GM12878 (cell line): ENCODE results near the gene SNX22. TPM values are rescaled to one million over a fixed set of nuclear protein-coding genes. Genes with fewer than 3 reads are reported as not detected.

ENCODE experiments used
- ATAC-seq: fragments of 200-7000 bp; cut with Tn5 transposase; 3 replicates; pipeline ENCODE4 v1.9.1; 2020; ENCODE audit warnings: mild to moderate bottlenecking, moderate library complexity
- BruUV-seq: library from RNA; stranded (reverse); fragments of 400-500 nt; replicated peaks from 2 replicates; lab custom pipeline; 2021; lab: Mats Ljungman, UMichigan
- CTCF ChIA-PET: fragments of 300-600 bp; sonication (Branson Sonifier 250); formaldehyde crosslinking; extraction: SDS; loops from one replicate; lab custom pipeline; 2021; ENCODE audit warnings: inconsistent platforms; lab: Yijun Ruan, JAX
- POLR2A ChIA-PET: fragments of 350-600 bp; formaldehyde crosslinking; extraction: SDS; loops from one replicate; lab custom pipeline; 2021; ENCODE audit warnings: inconsistent platforms; lab: Charles Lee
- RAD21 ChIA-PET: fragments of 300-600 bp; sonication (Branson Sonifier 250); formaldehyde crosslinking; loops from one replicate; lab custom pipeline; 2023; ENCODE audit warnings: antibody characterized with exemption; ENCODE audit not compliant: unreplicated experiment; lab: Charles Lee
- SMC1A ChIA-PET: fragments of 300-600 bp; sonication (Branson Sonifier 250); formaldehyde crosslinking; loops from one replicate; lab custom pipeline; 2023; ENCODE audit not compliant: unreplicated experiment, uncharacterized antibody; lab: Charles Lee
- DNase-seq: peaks from one replicate; pipeline ENCODE4 v3.0.0-alpha.2; 2011; ENCODE audit warnings: low read depth, low spot score
- FAIRE-seq: peaks from 3 replicates; lab custom pipeline; 2011; peaks lifted over from hg19 to GRCh38; lab: Jason Lieb, UNC
- H2AFZ ChIP-seq: 2 replicates; pipeline ENCODE4 v1.6.0; 2011; ENCODE audit warnings: low read depth, low read length, control low read depth; ENCODE audit not compliant: control insufficient read depth
- H3K27ac ChIP-seq: 2 replicates; pipeline ENCODE4 v1.5.1; 2011; ENCODE audit warnings: control low read depth; ENCODE audit not compliant: control insufficient read depth, insufficient read depth
- H3K27me3 ChIP-seq, 2 experiments: replicated peaks in 1 of 2; 2 replicates each; pipeline versions ENCODE4 v1.6.0 to v1.6.1; 2011; ENCODE audit warnings: low read length in 1 of 2; ENCODE audit not compliant: control insufficient read depth in 2 of 2, insufficient read depth in 2 of 2
- H3K36me3 ChIP-seq, 2 experiments: 2 replicates each; pipeline ENCODE4 v1.5.1; 2011; ENCODE audit warnings: low read length in 1 of 2; ENCODE audit not compliant: control insufficient read depth in 2 of 2, insufficient read depth in 2 of 2
- H3K4me1 ChIP-seq: 2 replicates; pipeline ENCODE4 v1.6.1; 2011; ENCODE audit warnings: mild to moderate bottlenecking, low read length, moderate library complexity, mixed read lengths; ENCODE audit not compliant: control insufficient read depth, insufficient read depth
- H3K4me2 ChIP-seq: 2 replicates; pipeline ENCODE4 v1.6.0; 2011; ENCODE audit warnings: control low read depth; ENCODE audit not compliant: control insufficient read depth, insufficient read depth
- H3K4me3 ChIP-seq: fragments of 200-600 bp; sonication (generic); 2 replicates; pipeline ENCODE4 v1.5.1; 2016
- H3K79me2 ChIP-seq: 2 replicates; pipeline ENCODE4 v1.6.0; 2011; ENCODE audit warnings: low read length; ENCODE audit not compliant: control insufficient read depth, insufficient read depth
- H3K9ac ChIP-seq: 2 replicates; pipeline ENCODE4 v1.8.0; 2011; ENCODE audit warnings: low read length, control low read depth, mixed read lengths; ENCODE audit not compliant: control insufficient read depth, insufficient read depth
- H3K9me3 ChIP-seq: replicated peaks from 3 replicates; pipeline ENCODE4 v1.5.1; 2011; ENCODE audit warnings: mild to moderate bottlenecking, low read length; ENCODE audit not compliant: control insufficient read depth, insufficient read depth
- H4K20me1 ChIP-seq: 2 replicates; pipeline ENCODE4 v1.6.0; 2011; ENCODE audit not compliant: control insufficient read depth, insufficient read depth
- BRCA1 ChIP-seq: IDR thresholded peaks from 2 replicates; pipeline ENCODE4 v1.6.1; 2011; ENCODE audit warnings: low read depth, low read length, improper control_type of control experiment
- PAX8 ChIP-seq: fragments of 450-650 bp; IDR thresholded peaks from 2 replicates; pipeline ENCODE4 v1.6.1; 2017; ENCODE audit warnings: mild to moderate bottlenecking, moderate library complexity
- POLR2AphosphoS2 ChIP-seq: IDR thresholded peaks from 2 replicates; pipeline ENCODE4 v1.6.1; 2011; ENCODE audit warnings: low read depth, mild to moderate bottlenecking, low read length, improper control_type of control experiment, moderate library complexity
- RCOR1 ChIP-seq: conservative IDR thresholded peaks from 2 replicates; pipeline ENCODE4 v1.6.1; 2012; ENCODE audit warnings: low read depth, low read length, improper control_type of control experiment
- SMARCA5 ChIP-seq: fragments of 450-650 bp; IDR thresholded peaks from 2 replicates; pipeline ENCODE4 v1.6.1; 2017; ENCODE audit warnings: mild to moderate bottlenecking
- ZNF217 ChIP-seq: fragments of 450-650 bp; IDR thresholded peaks from 2 replicates; pipeline ENCODE4 v1.6.1; 2017; ENCODE audit warnings: antibody characterized with exemption, mild to moderate bottlenecking
- WGBS: methylation state at CpG from one replicate; pipeline ENCODE4 v1.1.6; 2016; ENCODE audit warnings: low lambda C conversion rate; ENCODE audit not compliant: insufficient replicate concordance, insufficient coverage; ENCODE audit errors: missing lambda C conversion rate; 5-methylcytosine and 5-hydroxymethylcytosine counted together
- in situ Hi-C: fragments of 300-500 bp; cut with MboI; formaldehyde crosslinking; loops from 9 replicates; pipeline ENCODE4 v1.14.3; 2018; ENCODE audit warnings: mixed read lengths
- intact Hi-C: fragments of 100-400 bp; cut with micrococcal nuclease; formaldehyde crosslinking; loops from one replicate; pipeline ENCODE4 v1.14.2; 2022; ENCODE audit not compliant: unreplicated experiment
- polyA plus RNA-seq, 11 experiments: library from polyadenylated mRNA; depleted of rRNA in 4 of 11; unstranded in 6 of 11; stranded (reverse) in 5 of 11; fragments of >200 nt; fragmentation: Nextera tagmentation in 4 of 11; fragmentation: Illumina TruSeq in 1 of 11; extraction: Ambion mirVana in 4 of 11; extraction: Trizol in 1 of 11; gene quantifications; 1 replicate in 1 of 11; 2 replicates in 10 of 11; pipeline versions ENCODE4 v1.2.1 to v1.2.3, GENCODE V29; 2011 to 2016; ENCODE audit warnings: inconsistent platforms in 2 of 11, missing spikeins in 2 of 11, low read depth in 1 of 11
- total RNA-seq, 4 experiments: library from RNA; depleted of rRNA in 3 of 4; stranded (reverse); fragments of >200 nt in 3 of 4; fragmentation: Illumina TruSeq in 1 of 4; extraction: Trizol in 1 of 4; gene quantifications; 2 replicates each; pipeline versions ENCODE4 v1.2.1 to v1.2.3, GENCODE V29; 2013 to 2021
- TF ChIP-seq, protein P1 (sequence below): fragments of 450-650 bp; IDR thresholded peaks from 2 replicates; pipeline ENCODE4 v1.6.1; 2017; ENCODE audit warnings: borderline replicate concordance

SNX22 gene
- total and polyA plus RNA-seq, 10 of the 15 experiments (the other 5 are each of a cell fraction or from before 2014, with no cell fraction given), result 4.4 to 29.0 (median 8.7) TPM

GRCh38 chr15:64187396-64188191, 36.1 kb downstream of the SNX22 start (continued):
- TF ChIP-seq, protein P1, sequence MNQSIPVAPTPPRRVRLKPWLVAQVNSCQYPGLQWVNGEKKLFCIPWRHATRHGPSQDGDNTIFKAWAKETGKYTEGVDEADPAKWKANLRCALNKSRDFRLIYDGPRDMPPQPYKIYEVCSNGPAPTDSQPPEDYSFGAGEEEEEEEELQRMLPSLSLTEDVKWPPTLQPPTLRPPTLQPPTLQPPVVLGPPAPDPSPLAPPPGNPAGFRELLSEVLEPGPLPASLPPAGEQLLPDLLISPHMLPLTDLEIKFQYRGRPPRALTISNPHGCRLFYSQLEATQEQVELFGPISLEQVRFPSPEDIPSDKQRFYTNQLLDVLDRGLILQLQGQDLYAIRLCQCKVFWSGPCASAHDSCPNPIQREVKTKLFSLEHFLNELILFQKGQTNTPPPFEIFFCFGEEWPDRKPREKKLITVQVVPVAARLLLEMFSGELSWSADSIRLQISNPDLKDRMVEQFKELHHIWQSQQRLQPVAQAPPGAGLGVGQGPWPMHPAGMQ, result no peak
- TF ChIP-seq, all 136 proteins: peak for 0

DNA sequence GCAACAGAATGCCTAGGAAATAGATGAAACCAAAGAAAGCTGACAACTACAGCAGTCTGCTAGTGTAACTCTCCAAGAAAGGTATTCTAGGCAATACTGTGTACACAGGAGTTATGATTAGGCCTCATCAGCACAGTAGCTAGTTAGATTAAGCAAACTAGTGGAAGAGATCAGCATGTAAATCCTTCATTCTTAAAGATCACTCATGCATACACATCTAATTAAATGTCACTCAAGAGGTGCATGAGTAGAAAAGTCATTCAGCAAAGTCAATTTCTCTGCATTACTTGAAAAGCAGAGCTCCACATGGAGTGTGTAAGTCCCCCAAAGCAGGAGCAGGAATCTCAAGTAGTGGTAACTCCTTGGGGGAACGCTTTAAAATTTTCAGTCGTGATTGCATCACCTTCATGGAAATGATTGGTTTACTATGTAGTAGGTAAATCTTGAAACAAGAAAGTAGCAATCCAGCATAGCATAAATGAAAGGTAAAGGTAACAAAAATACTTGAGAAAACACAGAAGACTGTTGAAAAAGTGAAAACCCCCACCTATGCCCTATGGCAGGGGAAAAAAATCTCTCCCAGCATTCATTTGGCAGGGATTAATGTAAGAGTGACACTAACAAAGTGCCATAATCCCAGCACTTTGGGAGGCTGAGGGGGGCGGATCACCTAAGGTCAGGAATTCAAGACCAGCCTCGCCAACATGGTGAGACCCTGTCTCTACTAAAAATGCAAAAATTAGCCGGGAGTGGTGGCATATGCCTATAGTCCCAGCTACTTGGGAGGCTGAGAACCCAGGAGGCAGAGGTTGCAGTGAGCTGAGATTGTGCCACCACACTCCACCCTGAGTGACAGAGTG, 40.7 kb downstream of the SNX22 start:
- 97% methylated on average over 5 of the region's 5 CpGs for WGBS
- intact Hi-C loops, result no loop called here
- no peak for ATAC-seq
- Histone ChIP-seq H3K36me3 (peaks cover 0 to 10% of the 10 kb centered on the region in 2 experiments), H3K4me1 (no peaks in the 10 kb centered on the region), H4K20me1 (no peaks in the 10 kb centered on the region), H3K9ac (no peak overlapping the region), H3K27ac (no peak overlapping the region), H2AFZ (no peak overlapping the region), H3K4me3 (no peak overlapping the region), H3K79me2 (no peaks in the 10 kb centered on the region), H3K4me2 (no peak overlapping the region), H3K9me3 (no peaks in the 10 kb centered on the region), H3K27me3 (no peaks in the 10 kb centered on the region)
- ChIA-PET CTCF (interaction anchor here (1.7 kb wide), 1 partner anchor 9 kb away, joined by 3 read pairs; no protein-coding TSS in a partner anchor), SMC1A (no interaction called here), RAD21 (interaction anchor here (0.6 kb wide), 1 partner anchor 490 kb away, joined by 5 read pairs; no protein-coding TSS in a partner anchor), POLR2A (interaction anchor here (0.6 to 0.7 kb wide), 2 partner anchors 247 to 817 kb away, joined by 5 to 8 read pairs; no protein-coding TSS in a partner anchor)
- FAIRE-seq, result no peak
- BruUV-seq, result no TSS peak
- DNase-seq, result no peak
- in situ Hi-C loops, result no loop called here
- TF ChIP-seq BRCA1, result no peak
- TF ChIP-seq ZNF217, result no peak
- TF ChIP-seq PAX8, result no peak
- TF ChIP-seq SMARCA5, result no peak
- TF ChIP-seq POLR2AphosphoS2, result no peak
- no peak for TF ChIP-seq RCOR1
